GM12878 (cell line): ENCODE measurements around the gene EHBP1.

Experiments
- CREB1 ChIP-seq: IDR thresholded peaks from 2 replicates; pipeline ENCODE4 v1.6.1; 2012; ENCODE audit warnings: low read depth, mild to moderate bottlenecking, inconsistent platforms
- EZH2 ChIP-seq: IDR thresholded peaks from 2 replicates; pipeline ENCODE4 v1.6.1; 2012; ENCODE audit warnings: low read depth, mild to moderate bottlenecking, control low read depth, inconsistent platforms, low read length, borderline replicate concordance; ENCODE audit not compliant: control insufficient read depth
- JUND ChIP-seq: IDR thresholded peaks from 2 replicates; pipeline ENCODE4 v1.6.1; 2012; ENCODE audit warnings: low read depth, mild to moderate bottlenecking, low read length, improper control_type of control experiment, moderate library complexity
- LARP7 ChIP-seq: fragments of 450-650 bp; IDR thresholded peaks from 2 replicates; pipeline ENCODE4 v1.6.1; 2017; ENCODE audit warnings: mild to moderate bottlenecking
- MXI1 ChIP-seq: fragments of 150-350 bp; IDR thresholded peaks from 2 replicates; pipeline ENCODE4 v1.6.1; 2011; ENCODE audit warnings: low read depth, mild to moderate bottlenecking, inconsistent platforms, low read length, improper control_type of control experiment
- POLR2A ChIP-seq: IDR thresholded peaks from 2 replicates; pipeline ENCODE4 v1.6.1; 2011; ENCODE audit warnings: low read depth, mild to moderate bottlenecking, low read length
- POLR2AphosphoS5 ChIP-seq: IDR thresholded peaks from 2 replicates; pipeline ENCODE4 v1.6.1; 2011; ENCODE audit warnings: mild to moderate bottlenecking, low read length, inconsistent platforms
- TAF1 ChIP-seq: IDR thresholded peaks from 2 replicates; pipeline ENCODE4 v1.6.1; 2011; ENCODE audit warnings: mild to moderate bottlenecking, low read depth, low read length, borderline replicate concordance
- TCF12 ChIP-seq: IDR thresholded peaks from 2 replicates; pipeline ENCODE4 v1.6.1; 2011; ENCODE audit warnings: low read depth, mild to moderate bottlenecking, low read length
- ZSCAN29 ChIP-seq: fragments of 450-650 bp; IDR thresholded peaks from 2 replicates; pipeline ENCODE4 v1.6.1; 2017; ENCODE audit warnings: mild to moderate bottlenecking, moderate library complexity
- TF ChIP-seq, protein P1 (sequence below), 3 experiments: IDR thresholded peaks in 2 of 3; conservative IDR thresholded peaks in 1 of 3; 2 replicates each; pipeline ENCODE4 v1.5.1; 2011; ENCODE audit warnings: low read depth in 3 of 3, low read length in 3 of 3, mild to moderate bottlenecking in 3 of 3, control low read depth in 2 of 3, moderate library complexity in 2 of 3, inconsistent platforms in 1 of 3, mixed read lengths in 1 of 3; ENCODE audit not compliant: control insufficient read depth in 2 of 3, insufficient read depth in 1 of 3; ENCODE audit errors: extremely low read depth in 1 of 3
- TF ChIP-seq, protein P2 (sequence below): IDR thresholded peaks from 2 replicates; pipeline ENCODE4 v1.6.1; 2012; ENCODE audit warnings: low read depth, low read length, improper control_type of control experiment

DNA sequence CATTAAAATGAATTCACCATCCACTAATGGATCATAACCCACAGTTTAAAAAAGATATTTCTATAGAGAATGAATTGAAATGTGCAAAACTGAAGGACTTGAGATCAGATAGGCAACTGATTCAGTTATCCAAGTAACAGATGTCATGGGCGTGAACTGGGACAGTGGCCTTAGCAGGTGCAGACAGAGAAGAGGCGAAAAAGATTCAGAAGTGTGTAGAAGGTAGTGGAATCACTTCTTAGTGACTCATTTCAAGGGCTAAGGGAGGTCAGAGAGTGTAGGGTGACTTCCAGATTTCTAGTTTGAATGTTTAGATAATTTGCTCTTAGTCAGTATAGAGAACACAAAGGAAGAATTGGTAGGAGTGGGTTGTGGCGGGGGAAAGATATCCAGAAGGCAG lies 79.7 kb downstream of the EHBP1 start:
- TF ChIP-seq TCF12: no peak
- TF ChIP-seq, protein P1, sequence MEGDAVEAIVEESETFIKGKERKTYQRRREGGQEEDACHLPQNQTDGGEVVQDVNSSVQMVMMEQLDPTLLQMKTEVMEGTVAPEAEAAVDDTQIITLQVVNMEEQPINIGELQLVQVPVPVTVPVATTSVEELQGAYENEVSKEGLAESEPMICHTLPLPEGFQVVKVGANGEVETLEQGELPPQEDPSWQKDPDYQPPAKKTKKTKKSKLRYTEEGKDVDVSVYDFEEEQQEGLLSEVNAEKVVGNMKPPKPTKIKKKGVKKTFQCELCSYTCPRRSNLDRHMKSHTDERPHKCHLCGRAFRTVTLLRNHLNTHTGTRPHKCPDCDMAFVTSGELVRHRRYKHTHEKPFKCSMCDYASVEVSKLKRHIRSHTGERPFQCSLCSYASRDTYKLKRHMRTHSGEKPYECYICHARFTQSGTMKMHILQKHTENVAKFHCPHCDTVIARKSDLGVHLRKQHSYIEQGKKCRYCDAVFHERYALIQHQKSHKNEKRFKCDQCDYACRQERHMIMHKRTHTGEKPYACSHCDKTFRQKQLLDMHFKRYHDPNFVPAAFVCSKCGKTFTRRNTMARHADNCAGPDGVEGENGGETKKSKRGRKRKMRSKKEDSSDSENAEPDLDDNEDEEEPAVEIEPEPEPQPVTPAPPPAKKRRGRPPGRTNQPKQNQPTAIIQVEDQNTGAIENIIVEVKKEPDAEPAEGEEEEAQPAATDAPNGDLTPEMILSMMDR (IDR thresholded peaks at IDR 0.05 in 2 of 3, conservative IDR thresholded peaks at IDR 0.05 in 1 of 3; ENCODE audit: control insufficient read depth in 2 of 3, extremely low read depth in 1 of 3, insufficient read depth in 1 of 3, low read depth in 3 of 3, low read length in 3 of 3): no peak
- no peak for TF ChIP-seq EZH2
- TF ChIP-seq LARP7: no peak
- TF ChIP-seq POLR2A: no peak
- no peak for TF ChIP-seq CREB1
- TF ChIP-seq ZSCAN29: no peak
- TF ChIP-seq JUND: no peak
- no peak for TF ChIP-seq POLR2AphosphoS5
- no peak for TF ChIP-seq MXI1
- TF ChIP-seq, protein P2, sequence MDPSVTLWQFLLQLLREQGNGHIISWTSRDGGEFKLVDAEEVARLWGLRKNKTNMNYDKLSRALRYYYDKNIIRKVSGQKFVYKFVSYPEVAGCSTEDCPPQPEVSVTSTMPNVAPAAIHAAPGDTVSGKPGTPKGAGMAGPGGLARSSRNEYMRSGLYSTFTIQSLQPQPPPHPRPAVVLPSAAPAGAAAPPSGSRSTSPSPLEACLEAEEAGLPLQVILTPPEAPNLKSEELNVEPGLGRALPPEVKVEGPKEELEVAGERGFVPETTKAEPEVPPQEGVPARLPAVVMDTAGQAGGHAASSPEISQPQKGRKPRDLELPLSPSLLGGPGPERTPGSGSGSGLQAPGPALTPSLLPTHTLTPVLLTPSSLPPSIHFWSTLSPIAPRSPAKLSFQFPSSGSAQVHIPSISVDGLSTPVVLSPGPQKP: no peak
- TF ChIP-seq TAF1: no peak
